HG02970 (cell line): ENCODE results near the gene ATG16L2.
"Not testable (repeated sequence)": the region's sequence is repeated elsewhere in the genome, so short reads cannot be mapped to it uniquely, and the experiment has no call there.

Experiments used
- ATAC-seq: cut with Tn5 transposase; IDR thresholded peaks from one replicate; pipeline ENCODE4 v1.9.1; 2021; ENCODE audit warnings: mild to moderate bottlenecking, moderate library complexity, moderate number of reproducible peaks; ENCODE audit not compliant: unreplicated experiment, low FRiP score

Gene ATG16L2

GRCh38 chr11:72838691-72839305, 24.6 kb downstream of the ATG16L2 start:
- ATAC-seq: no peak

GRCh38 chr11:72840780-72841179, 26.6 kb downstream of the ATG16L2 start:
- no peak for ATAC-seq

GRCh38 chr11:72841397-72841796, 27.2 kb downstream of the ATG16L2 start:
- no peak for ATAC-seq

GRCh38 chr11:72842126-72842525, 27.9 kb downstream of the ATG16L2 start:
- no peak for ATAC-seq

- ATAC-seq: no peak
These were observed 28.6 kb downstream of the ATG16L2 start for GRCh38 chr11:72842653-72843330.

- no peak for ATAC-seq
These were observed 30.1 kb downstream of the ATG16L2 start for GRCh38 chr11:72844356-72844755.

GRCh38 chr11:72848846-72849466, 34.7 kb downstream of the ATG16L2 start:
- no peak for ATAC-seq

GRCh38 chr11:72850832-72851231, 36.6 kb downstream of the ATG16L2 start:
- ATAC-seq: no peak

- ATAC-seq: no peak
These were observed 37.5 kb downstream of the ATG16L2 start for GRCh38 chr11:72851726-72852125.

GRCh38 chr11:72856065-72856464, 41.9 kb downstream of the ATG16L2 start:
- no peak for ATAC-seq

GRCh38 chr11:72856551-72857345, 42.5 kb downstream of the ATG16L2 start:
- no peak for ATAC-seq

- not testable (repeated sequence) for ATAC-seq
These were observed 44.1 kb downstream of the ATG16L2 start for GRCh38 chr11:72858267-72858666.

- no peak for ATAC-seq
These were observed 44.9 kb downstream of the ATG16L2 start for GRCh38 chr11:72859126-72859525.

- no peak for ATAC-seq
These were observed 45.8 kb downstream of the ATG16L2 start for GRCh38 chr11:72860010-72860409.

GRCh38 chr11:72860592-72860991, 46.4 kb downstream of the ATG16L2 start:
- no peak for ATAC-seq

GRCh38 chr11:72863091-72863490, 48.9 kb downstream of the ATG16L2 start:
- no peak for ATAC-seq

- no peak for ATAC-seq
These were observed 49.7 kb downstream of the ATG16L2 start for GRCh38 chr11:72863916-72864315.

GRCh38 chr11:72864702-72865655, 50.8 kb downstream of the ATG16L2 start:
- no peak for ATAC-seq

GRCh38 chr11:72867970-72868369, 53.8 kb downstream of the ATG16L2 start:
- ATAC-seq: no peak

- ATAC-seq: no peak
These were observed 55.6 kb downstream of the ATG16L2 start for GRCh38 chr11:72869831-72870230.
